Measurements from ENCODE around the gene OR2AT4. TPM values are rescaled to one million over a fixed set of nuclear protein-coding genes. Genes with fewer than 3 reads are reported as not detected.
A peak's percentile ranks its signal among the peaks of the same experiment; 100 is the strongest.

OR2AT4 gene
- total RNA-seq, 1 experiment from 2014 or later, result not detected

GRCh38 chr11:75031771-75032549 lies 64.7 kb downstream of the OR2AT4 start:
- in situ Hi-C loops (cut with HindIII; ENCODE audit: low pct_unique_long_range_greater_than_20kb, low sequenced_read_pairs), result no loop called here
- Histone ChIP-seq H3K27me3 (ENCODE audit: control insufficient read depth, insufficient read depth, low read length) (no peaks in the 10 kb centered on the region), H3K4me3 (ENCODE audit: low read depth in 2 of 2, low read length in 2 of 2) (no peak overlapping the region), H3K27ac (ENCODE audit: low read length) (no peak overlapping the region), H3K36me3 (ENCODE audit: control insufficient read depth, insufficient read depth, low read length) (no peaks in the 10 kb centered on the region), H3K9me3 (ENCODE audit: control insufficient read depth, insufficient read depth, low read depth, low read length) (no peaks in the 10 kb centered on the region), H3K4me1 (ENCODE audit: control insufficient read depth, insufficient read depth, low read length) (no peaks in the 10 kb centered on the region)
- DNase-seq (ENCODE audit: low read depth, low spot score) (no peak), ATAC-seq (peak; percentile 82)
- ChIA-PET POLR2A (no interaction called here), CTCF (interaction anchor here (0.6 to 1.9 kb wide), 4 partner anchors 10 to 102 kb away, joined by 3 to 5 read pairs (median 3); no protein-coding TSS in a partner anchor)
- no TSS peak for BruUV-seq (replicated peaks)
- TF ChIP-seq CTCF (IDR thresholded peaks at IDR 0.05) (peak; percentile 96), TCF7L2 (IDR thresholded peaks at IDR 0.05; ENCODE audit: low read depth, low read length) (no peak)
- intact Hi-C loops (cut with micrococcal nuclease; ENCODE audit: unreplicated experiment), result no loop called here

Other genes starting within 250 kb of the OR2AT4 start
- gene XRRA1, start 147.8 kb downstream of the OR2AT4 start, total RNA-seq (2021; ENCODE audit: unreplicated experiment), result 34.1 TPM
- 242 TPM for gene SPCS2, start 147.6 kb downstream of the OR2AT4 start, total RNA-seq (2021; ENCODE audit: unreplicated experiment)
- gene NEU3, start 107.9 kb downstream of the OR2AT4 start, total RNA-seq (2021; ENCODE audit: unreplicated experiment), result 29.0 TPM
- gene SLCO2B1, start 54.2 kb upstream of the OR2AT4 start, total RNA-seq (2021; ENCODE audit: unreplicated experiment), result 0.77 TPM
- 0.54 TPM for gene TPBGL, start 143.9 kb upstream of the OR2AT4 start, total RNA-seq (2021; ENCODE audit: unreplicated experiment)